Colonic mucosa (tissue), 4 donors: ENCODE measurements around the gene SMARCA2. TPM values are rescaled to one million over a fixed set of nuclear protein-coding genes. Genes with fewer than 3 reads are reported as not detected.
A peak's percentile ranks its signal among the peaks of the same experiment; 100 is the strongest.

Source experiments
- DNase-seq: peaks from one replicate; pipeline ENCODE4 v3.0.0-alpha.2; 2020
- H3K27ac ChIP-seq: fragments of 200-600 bp; one replicate; pipeline ENCODE4 v1.8.0; 2021
- H3K27me3 ChIP-seq: fragments of 200-600 bp; one replicate; pipeline ENCODE4 v1.8.0; 2021
- H3K36me3 ChIP-seq: fragments of 200-600 bp; one replicate; pipeline ENCODE4 v1.8.0; 2021
- H3K4me1 ChIP-seq: fragments of 200-600 bp; one replicate; pipeline ENCODE4 v1.8.0; 2021; ENCODE audit warnings: mild to moderate bottlenecking
- H3K4me3 ChIP-seq: fragments of 200-600 bp; one replicate; pipeline ENCODE4 v1.8.0; 2021
- H3K9ac ChIP-seq, 2 donors: one replicate each; pipeline ENCODE4 v1.7.0; 2013; ENCODE audit warnings: control low read depth in 2 of 2, low read depth in 2 of 2, low read length in 2 of 2
- H3K9me3 ChIP-seq: fragments of 200-600 bp; one replicate; pipeline ENCODE4 v1.8.0; 2021
- CTCF ChIP-seq: fragments of 200-600 bp; IDR thresholded peaks from one replicate; pipeline ENCODE4 v1.8.0; 2022; ENCODE audit warnings: antibody characterized with exemption, mild to moderate bottlenecking
- intact Hi-C: fragments of 100-400 bp; cut with DNase I; formaldehyde crosslinking; loops from one replicate; pipeline ENCODE4 v1.14.1; 2022
- total RNA-seq, 2 donors: library from RNA; stranded (reverse); fragmentation: NEBNext Ultra II Directional in 1 of 2; extraction: Animal tissue kit (Norgen Biotek cat#: 25700) in 1 of 2; gene quantifications; one replicate each; pipeline ENCODE4 v1.2.1, GENCODE V29; 2021
- donor health status: healthy.
- donor health status: DM: no; HTN: no; CAD: no.
- donor health status: DM: no; HTN: no; CAD: no.

The SMARCA2 gene
- total RNA-seq, 2 donors from 2014 or later: 89.4 to 97.0 TPM

GRCh38 chr9:1977026-1977425, 38.1 kb upstream of the SMARCA2 start:
- Histone ChIP-seq H3K27me3 (no peaks in the 10 kb centered on the region), H3K9ac (no peak overlapping the region), H3K27ac (no peak overlapping the region), H3K4me3 (no peak overlapping the region), H3K4me1 (no peaks in the 10 kb centered on the region), H3K9me3 (no peaks in the 10 kb centered on the region), H3K36me3 (no peaks in the 10 kb centered on the region)
- TF ChIP-seq CTCF: no peak
- intact Hi-C loops: no loop called here
- no peak for DNase-seq

GRCh38 chr9:1978941-1979340, 36.2 kb upstream of the SMARCA2 start:
- TF ChIP-seq CTCF: no peak
- no peaks in the 10 kb centered on the region for H3K27me3 ChIP-seq
- no peaks in the 10 kb centered on the region for H3K9me3 ChIP-seq
- no peak overlapping the region for H3K9ac ChIP-seq
- no peaks in the 10 kb centered on the region for H3K36me3 ChIP-seq
- intact Hi-C loops: no loop called here
- H3K27ac ChIP-seq: no peak overlapping the region
- no peaks in the 10 kb centered on the region for H3K4me1 ChIP-seq
- peak; percentile 18 for DNase-seq
- no peak overlapping the region for H3K4me3 ChIP-seq

DNA sequence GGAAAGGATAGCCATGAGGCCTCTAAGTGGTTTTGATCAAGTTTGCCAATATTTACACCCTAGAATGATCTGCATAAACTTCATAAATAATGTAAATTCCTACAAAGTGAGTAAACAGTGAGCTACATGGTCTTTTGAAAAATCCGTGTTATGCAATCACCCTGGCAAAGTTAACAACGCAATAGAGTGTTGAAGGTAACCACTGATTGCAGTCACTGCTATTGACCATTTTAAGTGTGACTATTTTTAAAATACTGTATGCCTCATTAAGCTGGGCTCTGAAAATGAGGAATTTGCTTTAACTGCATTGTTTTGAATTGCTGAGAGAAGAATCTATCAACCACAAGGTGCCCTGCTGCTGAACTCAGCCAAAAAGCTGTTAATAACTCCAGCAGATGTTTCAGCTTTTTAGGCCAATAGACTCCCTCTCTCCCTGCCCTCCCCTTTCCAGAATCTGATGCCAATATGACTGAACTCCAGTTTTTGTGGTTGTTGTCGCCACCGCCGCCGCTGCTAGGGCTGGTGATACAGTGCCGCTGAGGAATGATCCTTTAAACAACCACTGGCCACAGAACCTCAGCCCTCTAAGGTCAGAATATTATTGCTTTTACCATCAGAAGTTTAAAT, 35.3 kb upstream of the SMARCA2 start:
- Histone ChIP-seq H3K36me3 (no peaks in the 10 kb centered on the region), H3K27ac (no peak overlapping the region), H3K9ac (no peak overlapping the region), H3K9me3 (no peaks in the 10 kb centered on the region), H3K4me3 (no peak overlapping the region), H3K27me3 (no peaks in the 10 kb centered on the region), H3K4me1 (no peaks in the 10 kb centered on the region)
- no peak for TF ChIP-seq CTCF
- intact Hi-C loops: no loop called here
- DNase-seq: no peak

GRCh38 chr9:1980387-1980786, 34.8 kb upstream of the SMARCA2 start:
- H3K9me3 ChIP-seq: no peaks in the 10 kb centered on the region
- TF ChIP-seq CTCF: no peak
- DNase-seq: no peak
- H3K4me3 ChIP-seq: no peak overlapping the region
- H3K27me3 ChIP-seq: no peaks in the 10 kb centered on the region
- intact Hi-C loops: no loop called here
- no peak overlapping the region for H3K9ac ChIP-seq
- H3K27ac ChIP-seq: no peak overlapping the region
- no peaks in the 10 kb centered on the region for H3K36me3 ChIP-seq
- H3K4me1 ChIP-seq: no peaks in the 10 kb centered on the region

- H3K4me3 ChIP-seq: no peak overlapping the region
- H3K27ac ChIP-seq: no peak overlapping the region
- no peak for TF ChIP-seq CTCF
- DNase-seq: no peak
- intact Hi-C loops: no loop called here
- H3K4me1 ChIP-seq: no peaks in the 10 kb centered on the region
- H3K9ac ChIP-seq: no peak overlapping the region
- H3K27me3 ChIP-seq: no peaks in the 10 kb centered on the region
- H3K9me3 ChIP-seq: no peaks in the 10 kb centered on the region
- H3K36me3 ChIP-seq: no peaks in the 10 kb centered on the region
These were observed 33.1 kb upstream of the SMARCA2 start for GRCh38 chr9:1982074-1982473.
